ENCODE results near the gene UQCC3.

Gene UQCC3

DNA sequence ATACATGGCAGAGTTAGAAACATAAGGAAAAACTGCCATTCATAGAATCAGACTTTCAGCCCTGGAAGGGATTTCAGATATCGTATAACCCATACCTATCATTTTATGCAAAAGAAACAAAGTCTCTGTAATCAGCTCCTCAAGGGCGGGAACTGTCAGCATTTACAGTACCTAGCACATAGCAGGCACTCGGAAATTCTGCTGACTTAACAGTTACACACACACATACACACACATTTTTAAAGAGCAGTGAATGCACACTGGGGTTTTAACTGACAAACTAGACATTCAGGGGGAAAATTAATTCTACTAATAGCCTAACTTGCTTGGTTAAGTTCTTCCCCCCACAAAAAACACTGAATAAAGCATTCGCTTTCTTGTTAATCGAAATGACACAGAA lies 44.7 kb downstream of the UQCC3 start:
- no peak overlapping the region for H3K4me3 ChIP-seq (ENCODE audit: low read depth, low read length)
- no peak for DNase-seq (ENCODE audit: low read depth)
- TF ChIP-seq, protein P1, sequence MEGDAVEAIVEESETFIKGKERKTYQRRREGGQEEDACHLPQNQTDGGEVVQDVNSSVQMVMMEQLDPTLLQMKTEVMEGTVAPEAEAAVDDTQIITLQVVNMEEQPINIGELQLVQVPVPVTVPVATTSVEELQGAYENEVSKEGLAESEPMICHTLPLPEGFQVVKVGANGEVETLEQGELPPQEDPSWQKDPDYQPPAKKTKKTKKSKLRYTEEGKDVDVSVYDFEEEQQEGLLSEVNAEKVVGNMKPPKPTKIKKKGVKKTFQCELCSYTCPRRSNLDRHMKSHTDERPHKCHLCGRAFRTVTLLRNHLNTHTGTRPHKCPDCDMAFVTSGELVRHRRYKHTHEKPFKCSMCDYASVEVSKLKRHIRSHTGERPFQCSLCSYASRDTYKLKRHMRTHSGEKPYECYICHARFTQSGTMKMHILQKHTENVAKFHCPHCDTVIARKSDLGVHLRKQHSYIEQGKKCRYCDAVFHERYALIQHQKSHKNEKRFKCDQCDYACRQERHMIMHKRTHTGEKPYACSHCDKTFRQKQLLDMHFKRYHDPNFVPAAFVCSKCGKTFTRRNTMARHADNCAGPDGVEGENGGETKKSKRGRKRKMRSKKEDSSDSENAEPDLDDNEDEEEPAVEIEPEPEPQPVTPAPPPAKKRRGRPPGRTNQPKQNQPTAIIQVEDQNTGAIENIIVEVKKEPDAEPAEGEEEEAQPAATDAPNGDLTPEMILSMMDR (IDR thresholded peaks at IDR 0.05; ENCODE audit: insufficient read depth, low read depth, low read length, missing control alignments) = no peak

DNA sequence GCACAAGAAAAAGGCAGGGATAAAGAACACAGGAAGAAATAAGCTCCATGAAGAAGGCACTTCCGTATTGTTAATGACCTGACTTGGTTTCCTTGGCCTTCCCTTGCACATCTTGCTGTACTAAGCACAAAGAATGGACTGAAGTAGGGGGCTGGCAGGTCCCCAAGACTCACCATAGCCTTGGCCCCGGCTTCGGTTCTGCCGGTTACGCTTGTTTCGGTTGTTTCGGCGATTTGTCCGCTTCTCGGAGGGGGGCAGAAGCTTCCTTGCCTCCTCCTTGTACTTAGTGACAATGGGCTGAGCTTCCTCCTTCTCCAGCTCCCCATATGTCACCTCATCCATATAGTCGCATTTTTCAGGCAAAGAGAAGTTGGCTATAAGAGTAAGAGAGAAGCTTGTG lies 45.3 kb downstream of the UQCC3 start:
- no peak overlapping the region for H3K4me3 ChIP-seq (ENCODE audit: low read depth, low read length)

DNA sequence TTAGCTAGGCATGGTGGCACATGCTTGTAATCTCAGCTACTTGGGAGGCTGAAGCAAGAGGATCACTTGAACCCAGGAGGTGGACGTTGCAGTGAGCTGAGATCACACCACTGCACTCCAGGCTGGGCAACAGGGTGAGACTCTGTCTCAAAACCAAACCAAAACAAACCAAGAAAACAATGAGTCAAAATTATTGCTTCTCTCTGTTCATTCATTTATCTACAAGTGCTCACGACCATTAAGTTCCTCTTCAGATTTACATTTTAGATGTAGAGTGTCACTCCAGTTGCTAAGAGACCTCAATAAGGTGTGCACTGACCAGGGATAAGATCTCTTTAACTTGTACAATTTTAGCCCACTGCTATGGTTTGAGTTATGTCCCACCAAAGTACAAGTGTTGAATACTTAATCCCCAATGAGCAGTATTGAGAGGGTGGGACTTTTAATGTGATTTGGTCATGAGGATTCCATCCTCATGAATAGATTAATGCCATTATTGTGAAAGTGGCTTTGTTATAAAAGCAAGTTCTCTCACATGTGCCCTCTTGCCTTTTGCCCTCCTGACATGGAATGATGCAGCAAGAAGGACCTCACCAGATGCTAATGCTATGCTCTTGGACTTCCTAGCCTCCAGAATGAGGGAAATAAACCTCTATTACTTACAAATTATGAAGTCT lies 48.0 kb downstream of the UQCC3 start:
- DNase-seq (ENCODE audit: low read depth) = no peak
- H3K4me3 ChIP-seq (ENCODE audit: low read depth, low read length) = no peak overlapping the region
- TF ChIP-seq, protein P1 (IDR thresholded peaks at IDR 0.05; ENCODE audit: insufficient read depth, low read depth, low read length, missing control alignments) = no peak

More for the DNA sequence above, 45.3 kb downstream of the UQCC3 start:
- TF ChIP-seq, protein P1 (IDR thresholded peaks at IDR 0.05; ENCODE audit: insufficient read depth, low read depth, low read length, missing control alignments) = no peak
- DNase-seq (ENCODE audit: low read depth) = no peak

DNA sequence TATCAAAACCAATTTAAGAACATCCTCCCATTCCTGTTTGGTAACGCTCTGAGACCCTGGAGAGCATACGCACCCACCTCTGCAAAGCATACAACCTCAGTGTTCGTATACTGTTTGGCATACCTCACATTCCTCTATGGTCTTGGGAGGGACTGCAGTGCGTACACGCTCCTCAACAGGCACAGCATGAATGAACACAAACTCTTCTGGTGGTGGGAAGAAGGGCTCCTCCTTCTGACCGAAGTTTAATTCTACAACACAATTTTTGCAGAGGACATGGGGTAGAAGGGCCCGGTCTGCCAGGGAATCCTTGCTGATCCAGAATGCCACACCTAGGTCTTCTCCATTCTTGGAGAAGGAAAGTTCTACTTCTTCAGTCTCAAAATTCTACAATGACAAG lies 50.5 kb downstream of the UQCC3 start:
- no peak overlapping the region for H3K4me3 ChIP-seq (ENCODE audit: low read depth, low read length)
- TF ChIP-seq, protein P1 (IDR thresholded peaks at IDR 0.05; ENCODE audit: insufficient read depth, low read depth, low read length, missing control alignments) = no peak
- no peak for DNase-seq (ENCODE audit: low read depth)

Measured in GM12865 (cell line).